ENCODE results near the gene PHRF1. TPM values are rescaled to one million over a fixed set of nuclear protein-coding genes. Genes with fewer than 3 reads are reported as not detected.

PHRF1 gene
- total RNA-seq, 4 donors from 2014 or later: 24.5 to 38.2 (median 28.7) TPM

DNA sequence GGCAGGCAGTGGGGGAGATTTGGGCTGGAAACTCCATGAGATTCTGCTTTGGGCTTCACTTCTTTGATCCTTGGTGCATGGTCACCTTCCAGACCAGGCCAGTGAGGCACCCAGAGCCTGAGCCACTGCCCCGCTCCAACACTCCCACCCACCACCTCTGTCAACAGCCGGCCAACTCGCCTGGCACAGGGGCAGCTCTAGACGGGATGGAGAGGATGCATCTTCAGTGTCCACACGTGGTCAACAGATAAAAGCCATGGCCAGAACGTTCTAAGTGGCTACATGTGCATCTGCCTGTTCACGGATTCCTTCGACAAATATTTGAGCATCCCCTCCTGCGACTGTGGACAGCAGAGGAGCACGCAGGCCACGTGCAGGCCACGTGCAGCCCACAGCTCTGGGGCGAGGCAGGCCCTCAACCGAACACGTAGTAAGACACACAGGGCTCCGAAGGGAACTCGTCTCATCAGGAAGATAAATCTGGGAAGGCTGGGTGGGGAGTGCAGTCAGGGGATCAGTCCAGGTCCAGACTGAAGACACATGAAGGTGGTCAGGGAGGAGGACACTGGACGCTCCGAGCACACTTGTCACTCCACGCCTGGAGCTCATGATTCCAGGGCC lies 37.7 kb upstream of the PHRF1 start:
- Histone ChIP-seq H3K4me3 (no peak overlapping the region), H3K36me3 (peaks cover under 1 to 5% (median 3%) of the 10 kb centered on the region in 4 donors), H3K4me1 (peaks cover 25 to 38% (median 34%) of the 10 kb centered on the region in 4 donors), H3K9me3 (no peaks in the 10 kb centered on the region), H3K27ac (replicated peaks in 1 of 4) (no peak overlapping the region), H3K27me3 (peaks cover 0 to 36% (median 9%) of the 10 kb centered on the region in 4 donors)
- DNase-seq (ENCODE audit: extremely low spot score): no peak
- no peak for TF ChIP-seq POLR2A (IDR thresholded peaks at IDR 0.05; ENCODE audit: low read depth)
- no peak for TF ChIP-seq POLR2AphosphoS5 (IDR thresholded peaks at IDR 0.05)
- TF ChIP-seq, protein P1, sequence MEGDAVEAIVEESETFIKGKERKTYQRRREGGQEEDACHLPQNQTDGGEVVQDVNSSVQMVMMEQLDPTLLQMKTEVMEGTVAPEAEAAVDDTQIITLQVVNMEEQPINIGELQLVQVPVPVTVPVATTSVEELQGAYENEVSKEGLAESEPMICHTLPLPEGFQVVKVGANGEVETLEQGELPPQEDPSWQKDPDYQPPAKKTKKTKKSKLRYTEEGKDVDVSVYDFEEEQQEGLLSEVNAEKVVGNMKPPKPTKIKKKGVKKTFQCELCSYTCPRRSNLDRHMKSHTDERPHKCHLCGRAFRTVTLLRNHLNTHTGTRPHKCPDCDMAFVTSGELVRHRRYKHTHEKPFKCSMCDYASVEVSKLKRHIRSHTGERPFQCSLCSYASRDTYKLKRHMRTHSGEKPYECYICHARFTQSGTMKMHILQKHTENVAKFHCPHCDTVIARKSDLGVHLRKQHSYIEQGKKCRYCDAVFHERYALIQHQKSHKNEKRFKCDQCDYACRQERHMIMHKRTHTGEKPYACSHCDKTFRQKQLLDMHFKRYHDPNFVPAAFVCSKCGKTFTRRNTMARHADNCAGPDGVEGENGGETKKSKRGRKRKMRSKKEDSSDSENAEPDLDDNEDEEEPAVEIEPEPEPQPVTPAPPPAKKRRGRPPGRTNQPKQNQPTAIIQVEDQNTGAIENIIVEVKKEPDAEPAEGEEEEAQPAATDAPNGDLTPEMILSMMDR (IDR thresholded peaks at IDR 0.05): no peak
- TF ChIP-seq EP300 (IDR thresholded peaks at IDR 0.05): no peak
- WGBS: 85% methylated on average over 15 of the region's 20 CpGs
- intact Hi-C loops (cut with DNase I): no loop called here

GRCh38 chr11:539971-540481 lies 36.2 kb upstream of the PHRF1 start:
- DNase-seq (ENCODE audit: extremely low spot score): no peak
- Histone ChIP-seq H3K4me3 (no peak overlapping the region), H3K9me3 (no peaks in the 10 kb centered on the region), H3K27ac (replicated peaks in 1 of 4) (no peak overlapping the region), H3K4me1 (peaks cover 15 to 24% (median 21%) of the 10 kb centered on the region in 4 donors), H3K27me3 (peaks cover 0 to 45% (median 9%) of the 10 kb centered on the region in 4 donors), H3K36me3 (no peaks in the 10 kb centered on the region)
- WGBS: 81% methylated on average over 2 of the region's 8 CpGs
- TF ChIP-seq, protein P1 (IDR thresholded peaks at IDR 0.05): no peak
- no peak for TF ChIP-seq POLR2AphosphoS5 (IDR thresholded peaks at IDR 0.05)
- TF ChIP-seq POLR2A (IDR thresholded peaks at IDR 0.05; ENCODE audit: low read depth): no peak
- TF ChIP-seq EP300 (IDR thresholded peaks at IDR 0.05): no peak
- intact Hi-C loops (cut with DNase I): no loop called here

- Histone ChIP-seq H3K36me3 (no peaks in the 10 kb centered on the region), H3K4me1 (peaks cover 15 to 23% (median 20%) of the 10 kb centered on the region in 4 donors), H3K9me3 (no peaks in the 10 kb centered on the region), H3K27ac (replicated peaks in 1 of 4) (no peak overlapping the region), H3K27me3 (peaks cover 0 to 50% (median 9%) of the 10 kb centered on the region in 4 donors), H3K4me3 (no peak overlapping the region)
- intact Hi-C loops (cut with DNase I): no loop called here
- TF ChIP-seq EP300 (IDR thresholded peaks at IDR 0.05) (no peak), POLR2A (IDR thresholded peaks at IDR 0.05; ENCODE audit: low read depth) (no peak), POLR2AphosphoS5 (IDR thresholded peaks at IDR 0.05) (no peak)
- TF ChIP-seq, protein P1 (IDR thresholded peaks at IDR 0.05): no peak
- WGBS: 85% methylated on average over 9 of the region's 23 CpGs
- no peak for DNase-seq (ENCODE audit: extremely low spot score)
Observed at GRCh38 chr11:540583-541432, 35.5 kb upstream of the PHRF1 start.

GRCh38 chr11:541433-541885 lies 34.8 kb upstream of the PHRF1 start:
- H3K9me3 ChIP-seq: no peaks in the 10 kb centered on the region
- H3K27me3 ChIP-seq: peaks cover 0 to 50% (median 9%) of the 10 kb centered on the region in 4 donors
- WGBS: 93% methylated on average over 11 of the region's 20 CpGs
- H3K4me1 ChIP-seq: peaks cover 9 to 16% (median 14%) of the 10 kb centered on the region in 4 donors
- DNase-seq (ENCODE audit: extremely low spot score): no peak
- H3K36me3 ChIP-seq: no peaks in the 10 kb centered on the region
- intact Hi-C loops (cut with DNase I): no loop called here
- no peak overlapping the region for H3K27ac ChIP-seq (replicated peaks in 1 of 4)
- H3K4me3 ChIP-seq: no peak overlapping the region
- TF ChIP-seq EP300 (IDR thresholded peaks at IDR 0.05) (no peak), POLR2A (IDR thresholded peaks at IDR 0.05; ENCODE audit: low read depth) (no peak), POLR2AphosphoS5 (IDR thresholded peaks at IDR 0.05) (no peak)
- TF ChIP-seq, protein P1 (IDR thresholded peaks at IDR 0.05): no peak

Data from esophagus muscularis mucosa (tissue), 4 donors.